OCI-LY7 (cell line): Measurements from ENCODE around the gene CCDC74A. TPM values are rescaled to one million over a fixed set of nuclear protein-coding genes. Genes with fewer than 3 reads are reported as not detected.

ENCODE experiments used
- BruUV-seq: library from RNA; stranded (reverse); fragments of 400-500 nt; replicated peaks from 2 replicates; lab custom pipeline; 2021; lab: Mats Ljungman, UMichigan
- CTCF ChIA-PET: fragments of 300-600 bp; sonication (Branson Sonifier 250); formaldehyde crosslinking; loops from one replicate; lab custom pipeline; 2022; ENCODE audit warnings: antibody characterized with exemption; ENCODE audit not compliant: unreplicated experiment; lab: Charles Lee
- POLR2A ChIA-PET: fragments of 300-600 bp; sonication (Branson Sonifier 250); formaldehyde crosslinking; loops from one replicate; lab custom pipeline; 2022; ENCODE audit warnings: antibody characterized with exemption; lab: Charles Lee
- DNase-seq: peaks from one replicate; pipeline ENCODE4 v3.0.0-alpha.2; 2015; ENCODE audit warnings: low spot score
- H2AFZ ChIP-seq: fragments of 200-600 bp; sonication (generic), shearing (Covaris generic); 2 replicates; pipeline ENCODE4 v1.6.1; 2014; ENCODE audit warnings: mild to moderate bottlenecking, antibody characterized with exemption, low read length, moderate library complexity
- H3K27ac ChIP-seq: fragments of 200-600 bp; sonication (generic); 2 replicates; pipeline ENCODE4 v1.5.1; 2014; ENCODE audit warnings: mixed run types, low read depth, mild to moderate bottlenecking, moderate library complexity, low read length, inconsistent platforms; ENCODE audit not compliant: poor library complexity, severe bottlenecking
- H3K36me3 ChIP-seq: fragments of 200-600 bp; sonication (generic); 2 replicates; pipeline ENCODE4 v1.6.1; 2014; ENCODE audit warnings: mild to moderate bottlenecking, antibody characterized with exemption, low read length, moderate library complexity, mixed read lengths; ENCODE audit not compliant: insufficient read depth
- H3K4me1 ChIP-seq: fragments of 200-600 bp; sonication (generic); 2 replicates; pipeline ENCODE4 v1.5.1; 2014; ENCODE audit warnings: mild to moderate bottlenecking, low read length; ENCODE audit not compliant: insufficient read depth, poor library complexity, severe bottlenecking
- H3K4me2 ChIP-seq: fragments of 200-600 bp; sonication (generic); 2 replicates; pipeline ENCODE4 v1.6.1; 2014; ENCODE audit warnings: mild to moderate bottlenecking, low read length
- H3K4me3 ChIP-seq: fragments of 200-600 bp; sonication (generic); 2 replicates; pipeline ENCODE4 v1.5.1; 2014; ENCODE audit warnings: mild to moderate bottlenecking, low read depth, low read length; ENCODE audit not compliant: poor library complexity, severe bottlenecking
- H3K79me2 ChIP-seq: fragments of 200-600 bp; sonication (generic); 2 replicates; pipeline ENCODE4 v1.6.1; 2016; ENCODE audit warnings: low read depth, mild to moderate bottlenecking, low read length, moderate library complexity, mixed read lengths; ENCODE audit not compliant: insufficient read depth
- H3K9me2 ChIP-seq: fragments of 200-600 bp; sonication (generic); 2 replicates; pipeline ENCODE4 v1.6.1; 2016; ENCODE audit warnings: mild to moderate bottlenecking, low read length, mixed read lengths; ENCODE audit not compliant: insufficient read depth
- H3K9me3 ChIP-seq: fragments of 200-600 bp; sonication (generic); 2 replicates; pipeline ENCODE4 v1.6.1; 2014; ENCODE audit warnings: mild to moderate bottlenecking, mixed run types, low read length, mixed read lengths
- H4K20me1 ChIP-seq: fragments of 200-600 bp; sonication (generic); 2 replicates; pipeline ENCODE4 v1.6.1; 2014; ENCODE audit warnings: mild to moderate bottlenecking, antibody characterized with exemption, low read length, moderate library complexity, mixed read lengths; ENCODE audit not compliant: insufficient read depth
- EZH2phosphoT487 ChIP-seq: fragments of 200-600 bp; sonication (generic); IDR thresholded peaks from 2 replicates; pipeline ENCODE4 v1.6.1; 2018; ENCODE audit warnings: low read depth, borderline replicate concordance, mild to moderate bottlenecking, mixed run types, antibody characterized with exemption, low read length, moderate library complexity, mixed read lengths
- intact Hi-C: fragments of 100-400 bp; cut with micrococcal nuclease; formaldehyde crosslinking; loops from one replicate; pipeline ENCODE4 v1.10.0; 2022; ENCODE audit not compliant: unreplicated experiment
- total RNA-seq, 2 experiments: library from RNA; depleted of rRNA in 1 of 2; stranded (reverse); fragments of >200 nt in 1 of 2; shearing (Covaris generic) in 1 of 2; gene quantifications; 2 replicates each; pipeline ENCODE4 v1.2.3, GENCODE V29; 2014 to 2022
- TF ChIP-seq, protein P1 (sequence below): fragments of 200-600 bp; sonication (generic); conservative IDR thresholded peaks from 2 replicates; pipeline ENCODE4 v1.5.1; 2014; ENCODE audit warnings: mild to moderate bottlenecking, antibody characterized with exemption, low read length, moderate library complexity, mixed read lengths

CCDC74A gene
- total RNA-seq, 2 experiments from 2014 or later = 27.1 to 57.4 TPM

DNA sequence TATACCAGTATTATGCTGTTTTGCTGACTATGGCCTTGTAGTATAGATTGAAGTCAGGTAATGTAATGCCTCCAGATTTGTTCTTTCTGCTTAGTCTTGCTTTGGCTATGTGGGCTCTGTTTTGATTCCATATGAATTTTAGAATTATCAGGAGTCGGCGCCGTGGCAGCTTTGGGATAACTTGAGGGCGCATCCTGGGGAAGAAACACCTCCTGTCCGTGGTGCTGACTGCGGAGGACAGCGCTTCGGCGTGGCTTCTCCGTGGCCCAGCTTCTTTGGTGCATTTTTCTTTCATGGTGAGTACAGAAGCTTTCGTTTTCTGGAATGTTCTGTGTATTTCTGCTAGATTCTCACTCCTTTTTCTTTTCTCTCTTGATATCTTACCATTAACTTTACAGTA is 25.2 kb downstream of the CCDC74A start:
- Histone ChIP-seq H3K4me3 (no peak overlapping the region), H3K27ac (no peak overlapping the region), H3K9me3 (0 out of 2 replicates have a peak, but pooled peaks cover 6% of the 10 kb centered on the region), H3K36me3 (no peaks in the 10 kb centered on the region), H3K4me2 (no peak overlapping the region), H3K9me2 (no peaks in the 10 kb centered on the region), H4K20me1 (no peaks in the 10 kb centered on the region), H2AFZ (no peak overlapping the region), H3K4me1 (no peaks in the 10 kb centered on the region), H3K79me2 (no peaks in the 10 kb centered on the region)
- BruUV-seq = no TSS peak
- DNase-seq = no peak
- TF ChIP-seq, protein P1, sequence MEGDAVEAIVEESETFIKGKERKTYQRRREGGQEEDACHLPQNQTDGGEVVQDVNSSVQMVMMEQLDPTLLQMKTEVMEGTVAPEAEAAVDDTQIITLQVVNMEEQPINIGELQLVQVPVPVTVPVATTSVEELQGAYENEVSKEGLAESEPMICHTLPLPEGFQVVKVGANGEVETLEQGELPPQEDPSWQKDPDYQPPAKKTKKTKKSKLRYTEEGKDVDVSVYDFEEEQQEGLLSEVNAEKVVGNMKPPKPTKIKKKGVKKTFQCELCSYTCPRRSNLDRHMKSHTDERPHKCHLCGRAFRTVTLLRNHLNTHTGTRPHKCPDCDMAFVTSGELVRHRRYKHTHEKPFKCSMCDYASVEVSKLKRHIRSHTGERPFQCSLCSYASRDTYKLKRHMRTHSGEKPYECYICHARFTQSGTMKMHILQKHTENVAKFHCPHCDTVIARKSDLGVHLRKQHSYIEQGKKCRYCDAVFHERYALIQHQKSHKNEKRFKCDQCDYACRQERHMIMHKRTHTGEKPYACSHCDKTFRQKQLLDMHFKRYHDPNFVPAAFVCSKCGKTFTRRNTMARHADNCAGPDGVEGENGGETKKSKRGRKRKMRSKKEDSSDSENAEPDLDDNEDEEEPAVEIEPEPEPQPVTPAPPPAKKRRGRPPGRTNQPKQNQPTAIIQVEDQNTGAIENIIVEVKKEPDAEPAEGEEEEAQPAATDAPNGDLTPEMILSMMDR = no peak
- TF ChIP-seq EZH2phosphoT487 = no peak
- ChIA-PET POLR2A (no interaction called here), CTCF (no interaction called here)
- intact Hi-C loops = no loop called here

DNA sequence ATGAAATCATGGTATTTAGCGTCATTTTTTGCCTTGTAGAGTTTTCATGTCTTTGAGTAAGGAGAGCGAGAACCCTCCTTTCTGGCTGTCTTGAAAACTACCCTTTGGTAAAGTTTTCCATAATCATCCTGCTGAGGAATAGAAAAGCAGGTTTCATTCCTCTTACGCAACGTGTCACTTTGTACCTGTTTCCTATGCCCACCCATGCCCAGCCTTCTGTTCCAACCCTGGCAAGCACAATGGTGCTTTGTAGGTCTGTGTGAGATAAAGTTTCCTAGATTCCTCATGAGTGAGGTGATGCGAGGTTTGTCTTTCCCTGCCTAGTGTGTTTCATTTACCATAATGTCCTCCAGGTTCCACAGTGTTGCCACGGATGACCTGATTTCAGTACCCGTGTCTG is 29.3 kb downstream of the CCDC74A start:
- H3K4me1 ChIP-seq = no peaks in the 10 kb centered on the region
- no peaks in the 10 kb centered on the region for H3K9me2 ChIP-seq
- no peak overlapping the region for H2AFZ ChIP-seq
- CTCF ChIA-PET = no interaction called here
- intact Hi-C loops = no loop called here
- H3K4me3 ChIP-seq = no peak overlapping the region
- no peak overlapping the region for H3K4me2 ChIP-seq
- no peak overlapping the region for H3K27ac ChIP-seq
- POLR2A ChIA-PET = interaction anchor here (0.6 kb wide), 1 partner anchor 85 kb away, joined by 3 read pairs; no protein-coding TSS in a partner anchor
- DNase-seq = no peak
- no peak for TF ChIP-seq EZH2phosphoT487
- TF ChIP-seq, protein P1 = no peak
- BruUV-seq = no TSS peak
- no peaks in the 10 kb centered on the region for H4K20me1 ChIP-seq
- no peaks in the 10 kb centered on the region for H3K36me3 ChIP-seq
- no peaks in the 10 kb centered on the region for H3K79me2 ChIP-seq
- H3K9me3 ChIP-seq = 0 out of 2 replicates have a peak, but pooled peaks cover 4% of the 10 kb centered on the region

DNA sequence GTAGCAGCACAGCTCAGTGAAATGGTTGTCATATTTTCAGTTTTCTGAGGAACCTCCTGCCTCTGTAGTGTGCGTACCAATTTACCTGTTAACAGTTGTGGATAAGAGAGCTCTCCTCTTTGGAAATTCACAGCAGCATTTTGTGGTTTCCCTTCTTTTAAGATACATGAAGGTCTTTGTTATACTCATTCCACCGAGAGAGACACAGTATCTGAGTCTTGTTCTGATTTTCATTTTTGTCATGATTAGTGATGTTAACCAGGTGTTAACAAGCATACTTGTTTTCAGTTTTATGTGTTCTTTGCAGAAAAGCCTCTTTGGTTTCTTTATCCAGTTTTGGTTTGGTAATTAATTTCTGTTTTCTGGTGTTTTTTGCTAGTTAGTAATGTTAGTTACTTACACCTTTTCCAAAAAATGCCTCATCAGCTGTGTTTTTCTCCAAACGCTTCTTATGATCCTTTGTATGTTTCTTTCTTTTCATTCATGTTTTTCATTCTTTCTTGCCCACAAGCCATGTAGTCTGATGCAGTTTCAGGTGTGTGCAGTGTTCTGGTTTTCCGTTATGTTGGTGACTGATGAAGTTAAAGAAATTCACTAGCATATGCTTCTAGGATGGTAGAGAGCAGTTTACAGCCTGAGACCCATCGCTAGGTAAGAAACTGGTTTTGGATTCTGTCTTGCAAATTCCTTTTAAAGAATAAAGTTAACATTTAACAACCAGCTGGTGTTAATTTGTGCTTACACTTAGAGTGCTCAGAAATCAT is 30.1 kb downstream of the CCDC74A start:
- Histone ChIP-seq H2AFZ (no peak overlapping the region), H4K20me1 (no peaks in the 10 kb centered on the region), H3K4me3 (no peak overlapping the region), H3K27ac (no peak overlapping the region), H3K4me1 (no peaks in the 10 kb centered on the region), H3K9me3 (0 out of 2 replicates have a peak, but pooled peaks cover 12% of the 10 kb centered on the region), H3K4me2 (no peak overlapping the region), H3K36me3 (no peaks in the 10 kb centered on the region), H3K9me2 (no peaks in the 10 kb centered on the region), H3K79me2 (no peaks in the 10 kb centered on the region)
- no TSS peak for BruUV-seq
- CTCF ChIA-PET = no interaction called here
- TF ChIP-seq, protein P1 = no peak
- TF ChIP-seq EZH2phosphoT487 = no peak
- POLR2A ChIA-PET = interaction anchor here (0.6 to 1.2 kb wide), 3 partner anchors 17 to 85 kb away, joined by 3 to 5 read pairs (median 4); no protein-coding TSS in a partner anchor
- intact Hi-C loops = no loop called here
- no peak for DNase-seq
